GM18870 (cell line): ENCODE data around the gene LGALS7B.
"Not testable (repeated sequence)": the region's sequence is repeated elsewhere in the genome, so short reads cannot be mapped to it uniquely, and the experiment has no call there.

Source experiments
- ATAC-seq: cut with Tn5 transposase; IDR thresholded peaks from one replicate; pipeline ENCODE4 v1.9.1; 2021; ENCODE audit warnings: moderate library complexity; ENCODE audit not compliant: unreplicated experiment

LGALS7B gene

DNA sequence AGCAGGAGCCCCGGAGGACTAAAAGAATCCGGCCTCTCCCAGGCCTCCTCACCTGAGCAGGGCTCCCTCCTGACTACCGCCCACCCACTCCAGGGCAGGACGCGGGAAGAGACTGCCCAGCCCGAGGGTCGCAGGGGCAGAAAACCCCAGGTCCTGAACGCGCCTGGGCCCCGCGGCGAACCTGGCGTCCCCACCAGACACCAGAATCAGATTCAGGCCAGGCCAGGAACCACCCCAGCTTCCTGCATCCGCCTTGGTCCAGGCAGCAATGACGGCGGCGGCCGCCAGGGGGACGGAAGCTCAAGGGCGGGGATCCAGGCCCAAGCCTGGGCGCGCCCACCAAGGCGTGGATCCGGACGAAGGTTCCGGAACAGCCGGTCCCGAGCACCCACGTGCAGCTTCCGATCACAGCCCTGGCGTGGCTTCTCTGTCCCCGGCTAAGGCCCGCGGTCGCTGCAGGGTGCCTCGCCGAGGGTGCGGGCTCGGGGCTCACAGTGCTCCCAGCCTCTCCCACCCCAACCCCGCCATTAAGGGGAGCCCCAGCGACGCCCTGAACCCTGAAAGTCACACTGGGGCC, 19.3 kb upstream of the LGALS7B start:
- ATAC-seq = no peak

DNA sequence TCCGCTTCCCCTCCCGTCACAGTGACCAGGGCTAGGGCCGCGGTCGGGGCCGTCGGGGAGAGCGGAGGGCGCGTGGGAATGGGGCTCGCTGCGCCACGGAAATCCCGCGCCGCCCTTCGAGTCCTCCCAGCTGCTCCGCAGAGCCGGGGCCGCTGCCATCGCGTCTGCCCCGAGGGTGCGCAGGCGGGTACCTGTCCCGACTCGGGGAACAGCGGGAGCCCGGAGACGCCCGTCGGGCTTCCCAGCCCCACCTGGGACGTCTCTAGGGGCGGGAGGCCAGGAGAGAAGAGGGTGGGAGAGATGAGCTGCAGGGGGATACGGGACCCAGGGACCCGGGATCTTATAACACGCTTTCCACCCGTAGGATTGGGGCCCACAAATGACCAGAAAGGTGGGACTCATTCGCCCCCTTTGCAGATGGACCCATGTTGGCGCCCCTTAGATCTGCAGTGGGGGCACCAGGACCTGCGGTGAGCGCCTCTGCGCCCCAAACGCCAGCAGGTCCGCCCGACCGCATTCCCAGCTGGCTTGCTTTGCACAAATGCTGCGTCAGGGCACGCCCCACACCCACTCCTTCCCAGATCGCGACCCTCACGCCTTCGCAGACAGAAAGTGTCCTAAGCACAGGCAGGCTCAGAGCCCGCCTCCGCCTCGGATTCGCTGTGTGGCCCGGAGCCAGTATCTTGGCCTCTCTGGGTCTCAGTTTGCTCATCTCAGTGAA, 18.6 kb upstream of the LGALS7B start:
- ATAC-seq = not testable (repeated sequence)

DNA sequence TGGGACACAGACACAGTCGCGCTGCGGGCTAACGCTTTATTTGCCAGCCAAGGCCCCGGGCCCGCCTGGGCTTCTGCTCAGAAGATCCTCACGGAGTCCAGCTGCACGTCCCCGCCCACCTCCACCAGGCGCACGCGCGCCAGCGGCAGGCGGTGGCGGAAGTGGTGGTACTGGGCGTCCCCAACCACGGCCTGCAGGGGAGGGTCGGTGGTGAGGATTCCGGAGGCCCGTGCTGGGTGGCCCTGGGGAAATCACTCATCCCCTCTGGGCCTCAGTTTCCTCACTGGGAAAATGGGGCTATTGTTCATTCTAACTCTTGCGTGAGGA, 18.1 kb upstream of the LGALS7B start:
- ATAC-seq = not testable (repeated sequence)

DNA sequence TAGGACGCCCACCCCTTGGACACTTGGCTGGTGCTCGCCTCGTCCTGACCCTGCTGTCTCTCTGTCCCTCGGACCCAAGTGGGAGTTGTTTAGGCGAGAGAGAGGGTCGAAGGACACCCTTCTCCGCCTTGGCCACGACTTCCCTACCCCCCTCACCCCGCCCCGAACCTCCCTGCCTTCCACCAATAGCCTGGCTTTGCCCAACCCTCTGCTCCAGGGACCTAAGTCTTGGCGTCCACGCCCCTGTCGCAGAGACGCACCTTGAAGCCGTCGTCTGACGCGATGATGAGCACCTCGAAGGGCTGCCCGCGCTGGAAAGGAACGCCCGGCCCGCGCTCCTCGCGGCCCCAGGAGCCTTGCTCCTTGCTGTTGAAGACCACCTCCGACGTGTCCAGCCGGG, 17.4 kb upstream of the LGALS7B start:
- not testable (repeated sequence) for ATAC-seq

DNA sequence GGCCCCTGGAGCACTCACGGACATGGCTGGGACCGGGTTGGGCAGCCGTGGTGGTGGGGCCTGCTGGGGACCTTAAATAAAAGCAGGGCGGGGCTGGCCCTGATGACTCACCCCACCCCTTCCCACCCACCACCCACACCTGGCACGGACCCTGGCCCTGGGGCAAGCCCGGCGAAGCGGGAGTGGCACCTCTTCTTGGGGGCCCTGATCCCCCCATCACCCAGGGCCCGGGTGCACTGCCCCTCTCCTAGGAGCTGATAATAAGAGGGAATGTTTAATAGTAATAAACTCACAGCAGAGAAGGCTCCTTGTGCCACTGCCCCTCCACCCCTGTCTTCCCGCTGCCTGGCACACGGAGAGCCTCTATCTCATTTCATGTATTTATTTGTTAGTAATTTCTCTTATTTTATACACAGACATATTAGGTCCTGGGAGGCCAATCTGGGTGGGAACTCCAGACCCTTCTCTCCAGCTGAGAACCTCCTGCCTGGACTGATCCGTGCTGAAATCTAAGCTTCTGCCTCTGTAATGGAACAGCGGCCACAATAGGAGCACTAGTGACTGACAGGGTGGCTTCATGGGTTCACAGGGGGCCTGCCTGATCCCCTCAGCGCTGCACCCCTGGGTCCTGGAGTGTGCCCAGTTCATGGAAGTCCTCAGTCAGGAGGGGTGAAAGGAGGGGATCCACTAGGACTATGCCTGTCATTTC, 15.4 kb upstream of the LGALS7B start, which contains the start of gene LGALS7:
Gene LGALS7, minus strand, starts transcription at position 49 of the 709 bp plus-strand sequence. Its CDS starts 25 bp downstream, at position 24.
- ATAC-seq = no peak

DNA sequence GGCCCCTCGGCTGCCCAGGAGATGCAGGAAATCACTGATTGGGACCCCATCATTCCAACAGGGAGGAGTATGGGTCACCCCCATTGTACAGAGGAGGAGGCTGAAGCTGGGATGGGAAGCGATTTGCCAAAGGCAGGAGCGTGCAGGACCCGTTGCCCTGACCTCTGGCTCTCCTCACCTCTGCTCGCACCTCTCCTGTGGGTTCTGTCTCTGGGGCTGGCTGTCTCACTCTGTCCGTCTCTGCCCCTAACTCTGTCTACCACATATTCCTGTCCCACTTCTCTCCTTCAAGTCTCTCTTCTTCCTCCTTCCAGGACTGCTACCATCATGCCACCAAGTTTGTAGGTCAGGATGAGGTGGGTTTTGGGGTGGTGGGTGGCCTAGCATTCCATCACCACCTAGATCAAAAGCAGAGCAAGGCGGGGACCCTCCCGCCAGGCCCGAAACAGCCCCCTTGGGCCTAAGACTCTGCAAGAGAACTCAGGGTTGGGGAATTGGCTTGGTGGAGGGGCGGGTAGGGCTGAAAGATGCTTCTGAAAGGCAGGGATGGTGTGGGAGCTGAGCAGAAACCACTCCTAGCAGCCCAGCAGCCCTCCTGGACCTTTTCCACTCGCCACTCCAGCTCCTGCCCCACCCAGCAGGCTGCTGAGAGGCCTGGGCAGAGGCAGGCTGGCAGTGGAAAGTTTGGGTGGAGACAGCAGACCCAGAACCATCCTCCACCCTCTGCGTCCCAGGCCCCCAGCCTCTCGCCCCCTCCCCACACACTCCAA, 14.6 kb upstream of the LGALS7B start:
- no peak for ATAC-seq

DNA sequence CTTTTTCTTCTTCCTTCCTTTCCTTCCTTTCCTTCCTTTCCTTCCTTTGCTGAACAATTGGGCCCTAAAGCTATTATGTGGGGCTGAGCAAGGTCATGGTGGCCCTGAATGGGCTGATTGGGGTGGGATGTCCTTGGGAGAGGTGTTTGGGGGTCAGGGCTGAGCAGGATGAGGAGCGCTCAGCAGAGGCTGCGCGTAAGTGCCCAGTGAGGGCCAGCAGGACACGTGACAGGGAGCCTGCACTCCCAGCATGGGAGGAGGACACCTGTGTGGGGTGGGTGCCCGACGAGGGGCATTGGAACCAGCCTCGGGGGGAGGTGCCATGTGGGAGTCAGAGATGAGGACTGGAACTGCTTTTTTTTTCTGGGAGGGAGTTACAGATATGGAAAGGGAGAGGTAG, 10.3 kb upstream of the LGALS7B start:
- no peak for ATAC-seq

DNA sequence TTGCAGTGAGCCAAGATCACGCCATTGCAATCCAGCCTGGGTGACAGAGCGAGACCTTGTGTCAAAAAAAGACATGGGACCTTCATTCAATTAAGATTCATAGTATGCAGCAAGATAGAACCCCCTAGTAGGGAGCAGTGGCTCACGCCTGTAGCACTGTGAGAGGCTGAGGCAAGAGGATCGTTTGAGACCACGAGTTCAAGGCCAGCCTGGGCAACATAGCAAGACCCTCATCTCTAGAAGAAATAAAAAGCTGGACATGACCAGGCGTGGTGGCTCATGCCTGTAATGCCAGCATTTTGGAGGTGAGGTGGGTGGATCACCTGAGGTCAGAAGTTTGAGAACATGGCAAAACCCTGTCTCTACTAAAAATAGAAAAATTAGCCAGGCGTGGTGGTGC, 8.6 kb upstream of the LGALS7B start:
- no peak for ATAC-seq

DNA sequence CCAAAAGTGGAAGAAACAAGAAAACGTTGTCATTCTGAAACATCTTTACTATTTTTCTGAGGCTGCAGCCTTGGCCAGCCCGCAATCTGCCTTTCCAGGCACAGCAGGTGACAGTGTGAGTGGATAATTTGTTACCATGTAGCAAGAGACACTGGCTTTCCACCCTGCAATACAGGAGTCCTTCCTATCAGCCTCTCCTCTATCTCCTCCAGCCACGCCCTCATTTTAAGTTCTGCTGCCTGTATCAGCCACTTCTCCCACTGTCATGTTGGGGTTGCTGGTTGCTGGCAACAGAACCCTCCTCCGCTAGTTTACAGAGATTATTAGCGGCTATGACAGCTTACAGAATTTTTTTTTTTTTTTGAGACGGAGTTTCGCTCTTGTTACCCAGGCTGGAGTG, 7.9 kb upstream of the LGALS7B start:
- no peak for ATAC-seq

DNA sequence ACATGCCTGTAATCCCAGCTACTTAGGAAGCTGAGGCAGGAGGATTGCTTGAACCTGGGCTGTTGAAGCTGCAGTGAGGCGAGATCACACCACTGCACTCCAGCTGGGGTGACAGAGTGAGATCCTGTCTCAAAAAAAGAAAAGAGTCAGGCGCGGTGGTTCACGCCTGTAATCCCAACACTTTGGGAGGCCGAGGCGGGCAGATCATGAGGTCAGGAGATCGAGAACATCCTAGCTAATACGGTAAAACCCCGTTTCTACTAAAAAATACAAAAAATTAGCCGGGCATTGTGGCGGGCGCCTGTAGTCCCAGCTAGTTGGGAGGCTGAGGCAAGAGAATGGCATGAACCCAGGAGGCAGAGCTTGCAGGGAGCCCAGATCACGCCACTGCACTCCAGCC, 6.8 kb upstream of the LGALS7B start:
- ATAC-seq = not testable (repeated sequence)

DNA sequence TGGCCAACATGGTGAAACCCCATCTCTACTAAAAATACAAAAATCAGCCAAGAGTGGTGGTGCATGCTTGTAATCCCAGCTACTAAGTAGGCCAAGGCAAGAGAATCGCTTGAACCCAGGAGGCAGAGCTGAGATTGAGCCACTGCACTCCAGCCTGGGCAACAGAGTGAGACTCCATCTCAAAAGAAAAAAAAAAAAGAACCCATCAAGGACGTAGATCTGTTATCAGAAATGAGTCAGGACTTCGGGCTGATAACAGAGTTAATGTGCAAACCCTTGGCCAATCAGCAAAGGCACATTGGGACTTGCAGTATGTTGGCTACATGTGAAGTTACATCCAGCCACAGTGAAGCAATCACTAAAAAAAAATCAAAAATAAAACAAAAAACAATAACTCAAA, 4.8 kb upstream of the LGALS7B start:
- no peak for ATAC-seq

DNA sequence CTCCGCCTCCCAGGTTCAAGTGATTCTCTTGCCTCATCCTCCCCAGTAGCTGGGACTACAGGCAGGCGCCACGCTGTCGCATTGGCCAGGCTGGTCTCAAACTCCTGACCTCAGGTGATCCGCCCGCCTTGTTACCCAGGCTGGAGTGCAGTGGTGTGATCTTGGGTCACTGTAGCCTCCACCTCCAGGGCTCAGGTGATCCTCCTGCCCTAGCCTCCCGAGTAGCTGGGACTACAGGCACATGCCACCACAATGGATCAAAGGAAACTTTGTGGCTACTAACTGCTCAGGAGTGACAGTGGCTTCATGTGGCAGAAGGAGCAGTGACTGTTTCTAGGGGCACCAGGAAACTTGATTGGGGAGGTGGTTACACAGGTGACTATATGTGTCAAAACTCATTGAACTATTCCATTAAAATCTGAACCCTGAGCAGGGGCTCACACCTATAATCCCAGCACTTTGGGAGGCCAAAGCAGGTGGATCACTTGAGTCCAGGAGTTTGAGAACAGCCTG, 3.8 kb upstream of the LGALS7B start:
- no peak for ATAC-seq

DNA sequence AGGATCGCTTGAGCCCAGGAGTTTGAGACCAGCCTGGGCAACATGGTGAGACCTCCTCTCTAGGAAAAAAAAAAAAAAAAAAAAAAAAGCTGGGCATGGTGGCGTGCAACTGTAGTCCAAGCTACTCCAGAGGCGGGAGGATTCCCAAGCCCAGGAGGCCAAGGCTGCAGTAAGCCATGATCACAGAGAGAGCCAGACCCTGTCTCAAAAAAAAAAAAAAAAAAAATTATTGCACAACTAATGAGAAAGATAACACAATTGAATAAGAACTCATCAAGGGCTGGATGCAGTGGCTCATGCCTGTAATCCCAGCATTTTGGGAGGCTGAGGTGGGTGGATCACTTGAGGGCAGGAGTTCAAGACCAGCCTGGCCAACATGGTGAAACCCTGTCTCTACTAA, 2.9 kb upstream of the LGALS7B start:
- ATAC-seq = not testable (repeated sequence)

DNA sequence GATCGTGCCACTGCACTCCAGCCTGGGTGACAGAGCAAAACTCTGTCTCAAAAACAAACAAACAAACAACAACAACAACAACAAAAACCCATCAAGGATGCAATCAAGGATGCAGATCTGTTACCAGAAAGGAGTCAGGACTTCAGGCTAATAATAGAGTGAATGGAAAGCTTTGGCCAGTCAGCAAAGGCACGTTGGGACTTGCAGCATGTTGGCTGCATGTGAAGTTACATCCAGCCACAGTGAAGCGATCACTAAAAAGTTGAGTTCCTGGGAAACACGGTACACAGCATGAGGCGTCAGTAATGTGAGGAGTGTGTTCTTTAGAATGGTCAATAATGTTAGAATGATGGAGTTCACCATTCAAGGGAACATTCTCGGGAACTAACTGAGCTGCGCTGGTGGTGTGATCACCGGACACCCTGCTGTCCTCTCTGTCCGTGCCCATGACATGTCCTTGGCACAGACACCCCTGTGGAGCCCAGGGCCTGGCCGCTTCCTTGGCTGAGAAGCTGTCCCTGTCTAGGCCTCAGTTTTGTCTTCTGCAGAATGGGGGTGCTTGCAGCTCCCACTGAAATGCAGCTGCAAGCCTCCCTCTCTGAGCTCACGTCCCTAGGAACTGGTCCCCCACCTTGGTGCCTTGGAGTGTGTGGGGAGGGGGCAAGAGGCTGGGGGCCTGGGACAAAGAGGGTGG, 2.3 kb upstream of the LGALS7B start:
- no peak for ATAC-seq

DNA sequence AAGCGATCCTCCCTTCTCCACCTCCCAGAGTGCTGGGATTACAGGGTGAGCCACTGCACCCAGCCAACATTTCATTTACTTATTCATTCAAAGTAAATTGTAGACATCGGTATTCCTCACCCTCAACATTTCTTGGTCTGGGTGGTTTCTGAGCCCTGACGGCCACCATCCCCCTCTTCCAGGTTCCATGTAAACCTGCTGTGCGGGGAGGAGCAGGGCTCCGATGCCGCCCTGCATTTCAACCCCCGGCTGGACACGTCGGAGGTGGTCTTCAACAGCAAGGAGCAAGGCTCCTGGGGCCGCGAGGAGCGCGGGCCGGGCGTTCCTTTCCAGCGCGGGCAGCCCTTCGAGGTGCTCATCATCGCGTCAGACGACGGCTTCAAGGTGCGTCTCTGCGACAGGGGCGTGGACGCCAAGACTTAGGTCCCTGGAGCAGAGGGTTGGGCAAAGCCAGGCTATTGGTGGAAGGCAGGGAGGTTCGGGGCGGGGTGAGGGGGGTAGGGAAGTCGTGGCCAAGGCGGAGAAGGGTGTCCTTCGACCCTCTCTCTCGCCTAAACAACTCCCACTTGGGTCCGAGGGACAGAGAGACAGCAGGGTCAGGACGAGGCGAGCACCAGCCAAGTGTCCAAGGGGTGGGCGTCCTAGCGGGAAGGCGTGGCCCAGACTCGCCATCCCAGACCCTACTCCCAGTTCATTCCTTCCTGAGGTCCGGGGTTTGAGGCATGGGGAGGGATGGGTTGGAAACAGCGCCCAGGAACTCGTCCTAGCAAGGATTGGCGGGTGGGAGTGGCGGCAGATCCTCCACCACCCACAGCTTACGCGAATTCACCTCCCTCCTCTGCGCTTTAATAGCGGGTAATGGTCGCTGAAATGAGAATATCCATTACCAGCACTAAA, 1.8 kb downstream of the LGALS7B start:
- ATAC-seq = not testable (repeated sequence)

DNA sequence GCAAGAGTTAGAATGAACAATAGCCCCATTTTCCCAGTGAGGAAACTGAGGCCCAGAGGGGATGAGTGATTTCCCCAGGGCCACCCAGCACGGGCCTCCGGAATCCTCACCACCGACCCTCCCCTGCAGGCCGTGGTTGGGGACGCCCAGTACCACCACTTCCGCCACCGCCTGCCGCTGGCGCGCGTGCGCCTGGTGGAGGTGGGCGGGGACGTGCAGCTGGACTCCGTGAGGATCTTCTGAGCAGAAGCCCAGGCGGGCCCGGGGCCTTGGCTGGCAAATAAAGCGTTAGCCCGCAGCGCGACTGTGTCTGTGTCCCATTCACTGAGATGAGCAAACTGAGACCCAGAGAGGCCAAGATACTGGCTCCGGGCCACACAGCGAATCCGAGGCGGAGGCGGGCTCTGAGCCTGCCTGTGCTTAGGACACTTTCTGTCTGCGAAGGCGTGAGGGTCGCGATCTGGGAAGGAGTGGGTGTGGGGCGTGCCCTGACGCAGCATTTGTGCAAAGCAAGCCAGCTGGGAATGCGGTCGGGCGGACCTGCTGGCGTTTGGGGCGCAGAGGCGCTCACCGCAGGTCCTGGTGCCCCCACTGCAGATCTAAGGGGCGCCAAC, 2.6 kb downstream of the LGALS7B start:
- ATAC-seq = not testable (repeated sequence)

DNA sequence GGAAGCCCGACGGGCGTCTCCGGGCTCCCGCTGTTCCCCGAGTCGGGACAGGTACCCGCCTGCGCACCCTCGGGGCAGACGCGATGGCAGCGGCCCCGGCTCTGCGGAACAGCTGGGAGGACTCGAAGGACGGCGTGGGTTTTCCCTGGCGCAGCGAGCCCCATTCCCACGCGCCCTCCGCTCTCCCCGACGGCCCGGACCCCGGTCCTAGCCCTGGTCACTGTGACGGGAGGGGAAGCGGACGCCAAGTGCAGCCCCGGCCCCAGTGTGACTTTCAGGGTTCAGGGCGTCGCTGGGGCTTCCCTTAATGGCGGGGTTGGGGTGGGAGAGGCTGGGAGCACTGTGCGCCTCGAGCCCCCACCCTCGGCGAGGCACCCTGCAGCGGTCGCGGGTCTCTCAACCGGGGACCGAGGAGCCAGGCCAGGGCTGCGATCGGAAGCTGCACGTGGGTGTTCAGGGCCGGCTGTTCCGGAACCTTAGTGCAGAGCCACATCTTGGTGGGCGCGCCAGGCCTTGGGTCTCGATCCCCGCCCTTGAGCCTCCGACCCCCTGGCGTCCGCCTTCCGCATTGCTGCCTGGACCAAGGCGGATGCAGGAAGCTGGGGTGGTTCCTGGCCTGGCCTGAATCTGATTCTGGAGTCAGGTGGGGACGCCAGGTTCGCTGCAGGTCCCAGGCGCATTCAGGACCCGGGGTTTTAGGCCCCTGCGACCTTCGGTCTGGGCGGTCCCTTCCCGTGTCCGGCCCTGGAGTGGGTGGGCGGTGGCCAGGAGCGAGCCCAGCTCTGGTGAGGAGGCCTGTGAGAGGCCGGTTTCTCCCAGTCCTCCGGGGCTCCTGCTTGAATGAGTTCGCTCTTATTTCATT, 3.5 kb downstream of the LGALS7B start:
- no peak for ATAC-seq

DNA sequence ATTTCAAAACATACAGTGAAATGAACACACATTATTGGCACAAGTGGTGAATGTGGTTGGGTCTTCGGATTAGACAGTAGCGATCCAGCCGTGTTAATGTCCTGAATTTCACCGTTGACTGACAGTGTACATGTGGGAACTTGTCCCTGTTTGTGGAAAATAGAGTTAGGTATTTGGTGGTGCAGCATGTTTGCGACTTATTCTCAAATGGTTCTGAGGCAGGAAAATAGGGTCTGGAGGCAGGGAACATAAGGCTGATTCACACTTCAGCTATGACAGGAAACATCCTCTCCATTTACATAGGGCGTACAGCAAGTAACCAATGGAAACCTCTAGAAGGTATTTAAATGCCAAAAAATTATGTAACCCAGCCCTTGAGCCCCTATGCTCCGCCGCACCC, 4.2 kb downstream of the LGALS7B start:
- ATAC-seq = no peak
